Measurements from ENCODE around the gene MAN2A2.

DNA sequence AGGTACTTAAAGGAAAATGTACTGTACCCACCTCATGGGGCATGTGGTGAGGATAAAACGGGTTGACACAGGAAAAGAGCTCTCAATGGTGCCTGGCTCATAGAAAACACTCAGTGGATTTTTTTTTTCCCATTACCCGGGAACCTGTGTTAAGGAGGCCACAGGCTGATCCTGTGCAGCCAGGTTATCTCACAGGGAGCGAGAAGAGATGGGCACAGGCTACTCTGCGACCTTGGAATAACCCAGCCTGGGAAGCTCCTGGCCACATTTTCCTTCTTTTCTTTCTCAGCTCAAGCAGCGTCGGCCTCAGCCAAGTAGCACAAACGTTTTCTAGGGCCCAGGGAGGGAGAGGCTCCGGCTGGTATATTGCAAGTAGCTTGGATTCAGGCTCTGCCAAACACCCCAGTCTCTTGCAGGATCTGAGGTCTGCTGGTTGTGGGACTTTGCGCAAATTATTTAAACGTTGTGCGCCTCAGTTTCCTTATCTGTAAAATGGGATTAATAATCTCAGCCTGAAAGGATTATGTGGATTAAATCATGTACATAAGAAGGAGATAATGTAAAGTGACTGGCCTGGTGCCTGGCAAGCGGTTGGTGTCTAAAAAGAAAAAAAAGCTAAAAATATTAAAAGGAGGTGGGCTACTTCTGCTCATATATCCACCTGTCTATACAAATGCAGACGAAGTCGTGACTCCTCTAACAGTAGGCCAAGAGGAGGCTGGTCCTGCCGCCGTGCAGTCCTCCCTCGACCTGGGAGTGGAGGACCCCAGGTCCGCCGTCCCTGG is 32.6 kb upstream of the MAN2A2 start:
- TF ChIP-seq POLR2A (IDR thresholded peaks at IDR 0.05; ENCODE audit: control extremely low read depth in 1 of 2, low read depth in 2 of 2, low read length in 2 of 2), result no peak
- TF ChIP-seq JUND (IDR thresholded peaks at IDR 0.05; ENCODE audit: low read length), result no peak
- TF ChIP-seq EP300 (IDR thresholded peaks at IDR 0.05; ENCODE audit: borderline replicate concordance in 1 of 2, low read depth in 2 of 2, low read length in 2 of 2), result no peak
- TF ChIP-seq CTCF (IDR thresholded peaks at IDR 0.05; ENCODE audit: control extremely low read depth in 1 of 3, insufficient read depth in 1 of 3, low read depth in 1 of 3, low read length in 3 of 3), result no peak
- no peak for TF ChIP-seq EZH2 (IDR thresholded peaks at IDR 0.05; ENCODE audit: low read depth, low read length, severe bottlenecking)
- no peak for TF ChIP-seq SP4 (IDR thresholded peaks at IDR 0.05; ENCODE audit: low read length)
- TF ChIP-seq ZNF274 (IDR thresholded peaks at IDR 0.05; ENCODE audit: borderline replicate concordance, extremely low read depth, low read length), result no peak
- TF ChIP-seq, protein P1, sequence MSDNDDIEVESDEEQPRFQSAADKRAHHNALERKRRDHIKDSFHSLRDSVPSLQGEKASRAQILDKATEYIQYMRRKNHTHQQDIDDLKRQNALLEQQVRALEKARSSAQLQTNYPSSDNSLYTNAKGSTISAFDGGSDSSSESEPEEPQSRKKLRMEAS (IDR thresholded peaks at IDR 0.05), result no peak
- TF ChIP-seq TAF1 (IDR thresholded peaks at IDR 0.05; ENCODE audit: low read depth, low read length), result 0 out of 2 replicates have a peak, but pooled peaks have one; percentile 26
- TF ChIP-seq YY1 (IDR thresholded peaks at IDR 0.05; ENCODE audit: low read depth, low read length), result no peak
- TF ChIP-seq MAFK (IDR thresholded peaks at IDR 0.05; ENCODE audit: low read depth, low read length), result no peak
- TF ChIP-seq, protein P2, sequence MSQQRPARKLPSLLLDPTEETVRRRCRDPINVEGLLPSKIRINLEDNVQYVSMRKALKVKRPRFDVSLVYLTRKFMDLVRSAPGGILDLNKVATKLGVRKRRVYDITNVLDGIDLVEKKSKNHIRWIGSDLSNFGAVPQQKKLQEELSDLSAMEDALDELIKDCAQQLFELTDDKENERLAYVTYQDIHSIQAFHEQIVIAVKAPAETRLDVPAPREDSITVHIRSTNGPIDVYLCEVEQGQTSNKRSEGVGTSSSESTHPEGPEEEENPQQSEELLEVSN (IDR thresholded peaks at IDR 0.05), result no peak
- TF ChIP-seq SIN3A (conservative IDR thresholded peaks at IDR 0.05 in 1 of 2, IDR thresholded peaks at IDR 0.05 in 1 of 2; ENCODE audit: low read depth in 1 of 2, low read length in 2 of 2), result no peak
